MM.1S (cell line): ENCODE data around the gene PPM1H.

Experiments
- DNase-seq: peaks from one replicate; pipeline ENCODE4 v3.0.0-alpha.2; 2015
- H2AFZ ChIP-seq: fragments of 300-600 bp; sonication (generic); 2 replicates; pipeline ENCODE4 v1.6.0; 2016; ENCODE audit warnings: antibody characterized with exemption, low read length
- H3F3A ChIP-seq: fragments of 300-600 bp; sonication (generic); 2 replicates; pipeline ENCODE4 v1.6.1; 2016; ENCODE audit warnings: mild to moderate bottlenecking, antibody characterized with exemption, low read length, moderate library complexity, mixed read lengths; ENCODE audit not compliant: insufficient read depth
- H3K27ac ChIP-seq: fragments of 300-600 bp; sonication (generic); 2 replicates; pipeline ENCODE4 v1.5.1; 2016; ENCODE audit warnings: mild to moderate bottlenecking, low read length
- H3K27me3 ChIP-seq: fragments of 300-600 bp; sonication (generic); replicated peaks from 2 replicates; pipeline ENCODE4 v1.6.0; 2016; ENCODE audit warnings: low read length; ENCODE audit not compliant: insufficient read depth
- H3K36me3 ChIP-seq: fragments of 300-600 bp; sonication (generic); replicated peaks from 2 replicates; pipeline ENCODE4 v1.6.1; 2016; ENCODE audit warnings: mild to moderate bottlenecking, low read length, mixed read lengths; ENCODE audit not compliant: insufficient read depth
- H3K4me1 ChIP-seq: fragments of 300-600 bp; sonication (generic); 2 replicates; pipeline ENCODE4 v1.6.1; 2016; ENCODE audit warnings: low read length, mixed read lengths
- H3K4me2 ChIP-seq: fragments of 300-600 bp; sonication (generic); 2 replicates; pipeline ENCODE4 v1.6.0; 2016; ENCODE audit warnings: low read depth, low read length
- H3K4me3 ChIP-seq: fragments of 300-600 bp; sonication (generic); 2 replicates; pipeline ENCODE4 v1.5.1; 2016; ENCODE audit warnings: low read length, mixed read lengths
- H3K79me2 ChIP-seq: fragments of 300-600 bp; sonication (generic); 2 replicates; pipeline ENCODE4 v1.6.1; 2016; ENCODE audit warnings: mixed run types, low read length, mixed read lengths
- H3K9ac ChIP-seq: fragments of 300-600 bp; sonication (generic); 2 replicates; pipeline ENCODE4 v1.6.1; 2016; ENCODE audit warnings: low read length, mixed read lengths
- H3K9me2 ChIP-seq: fragments of 300-600 bp; sonication (generic); replicated peaks from 2 replicates; pipeline ENCODE4 v1.6.1; 2016; ENCODE audit warnings: mild to moderate bottlenecking, low read length, mixed read lengths; ENCODE audit not compliant: insufficient read depth
- H3K9me3 ChIP-seq: fragments of 300-600 bp; sonication (generic); replicated peaks from 2 replicates; pipeline ENCODE4 v1.6.1; 2016; ENCODE audit warnings: mild to moderate bottlenecking, low read length, mixed read lengths; ENCODE audit not compliant: insufficient read depth
- H4K20me1 ChIP-seq: fragments of 300-600 bp; sonication (generic); 2 replicates; pipeline ENCODE4 v1.6.1; 2016; ENCODE audit warnings: mild to moderate bottlenecking, low read length, moderate library complexity, mixed read lengths; ENCODE audit not compliant: insufficient read depth
- EZH2 ChIP-seq: fragments of 300-600 bp; sonication (generic); optimal IDR thresholded peaks from 2 replicates; pipeline ENCODE3; 2017; ENCODE audit warnings: low read depth, mild to moderate bottlenecking, antibody characterized with exemption, low read length, mixed read lengths
- EZH2phosphoT487 ChIP-seq: fragments of 300-600 bp; sonication (generic); IDR thresholded peaks from 2 replicates; pipeline ENCODE4 v1.6.1; 2018; ENCODE audit warnings: antibody characterized with exemption, low read length
- TF ChIP-seq, protein P1 (sequence below): fragments of 300-600 bp; sonication (generic); IDR thresholded peaks from 2 replicates; pipeline ENCODE4 v1.5.1; 2016; ENCODE audit warnings: antibody characterized with exemption, low read length, mixed read lengths

The PPM1H gene

DNA sequence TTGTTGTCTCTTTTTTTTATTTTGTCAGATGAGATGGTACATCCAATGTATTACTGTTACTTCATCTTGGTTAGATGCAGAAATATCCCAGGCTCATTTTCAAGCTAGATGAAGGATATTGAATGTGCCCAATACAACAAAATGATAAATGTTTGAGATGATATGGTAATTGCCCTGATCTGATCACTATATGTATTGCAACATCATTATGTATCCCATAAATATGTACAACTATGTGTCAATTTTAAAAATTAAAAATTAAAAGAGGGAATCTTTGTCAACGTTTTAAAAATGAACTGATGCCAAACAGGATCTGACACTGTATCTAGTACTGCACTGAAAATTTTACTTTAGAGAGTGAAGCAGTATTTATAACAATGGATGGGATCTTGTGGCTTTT is 78.5 kb downstream of the PPM1H start:
- Histone ChIP-seq H3K9ac (no peak overlapping the region), H3K4me1 (no peaks in the 10 kb centered on the region), H2AFZ (no peak overlapping the region), H3K36me3 (no peaks in the 10 kb centered on the region), H3K9me3 (no peaks in the 10 kb centered on the region), H3K9me2 (no peaks in the 10 kb centered on the region), H3K4me3 (no peak overlapping the region), H3K79me2 (no peaks in the 10 kb centered on the region), H4K20me1 (no peaks in the 10 kb centered on the region), H3F3A (no peaks in the 10 kb centered on the region), H3K27me3 (no peaks in the 10 kb centered on the region), H3K4me2 (no peak overlapping the region), H3K27ac (no peak overlapping the region)
- TF ChIP-seq EZH2phosphoT487: no peak
- TF ChIP-seq, protein P1, sequence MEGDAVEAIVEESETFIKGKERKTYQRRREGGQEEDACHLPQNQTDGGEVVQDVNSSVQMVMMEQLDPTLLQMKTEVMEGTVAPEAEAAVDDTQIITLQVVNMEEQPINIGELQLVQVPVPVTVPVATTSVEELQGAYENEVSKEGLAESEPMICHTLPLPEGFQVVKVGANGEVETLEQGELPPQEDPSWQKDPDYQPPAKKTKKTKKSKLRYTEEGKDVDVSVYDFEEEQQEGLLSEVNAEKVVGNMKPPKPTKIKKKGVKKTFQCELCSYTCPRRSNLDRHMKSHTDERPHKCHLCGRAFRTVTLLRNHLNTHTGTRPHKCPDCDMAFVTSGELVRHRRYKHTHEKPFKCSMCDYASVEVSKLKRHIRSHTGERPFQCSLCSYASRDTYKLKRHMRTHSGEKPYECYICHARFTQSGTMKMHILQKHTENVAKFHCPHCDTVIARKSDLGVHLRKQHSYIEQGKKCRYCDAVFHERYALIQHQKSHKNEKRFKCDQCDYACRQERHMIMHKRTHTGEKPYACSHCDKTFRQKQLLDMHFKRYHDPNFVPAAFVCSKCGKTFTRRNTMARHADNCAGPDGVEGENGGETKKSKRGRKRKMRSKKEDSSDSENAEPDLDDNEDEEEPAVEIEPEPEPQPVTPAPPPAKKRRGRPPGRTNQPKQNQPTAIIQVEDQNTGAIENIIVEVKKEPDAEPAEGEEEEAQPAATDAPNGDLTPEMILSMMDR: no peak
- TF ChIP-seq EZH2: no peak
- no peak for DNase-seq

DNA sequence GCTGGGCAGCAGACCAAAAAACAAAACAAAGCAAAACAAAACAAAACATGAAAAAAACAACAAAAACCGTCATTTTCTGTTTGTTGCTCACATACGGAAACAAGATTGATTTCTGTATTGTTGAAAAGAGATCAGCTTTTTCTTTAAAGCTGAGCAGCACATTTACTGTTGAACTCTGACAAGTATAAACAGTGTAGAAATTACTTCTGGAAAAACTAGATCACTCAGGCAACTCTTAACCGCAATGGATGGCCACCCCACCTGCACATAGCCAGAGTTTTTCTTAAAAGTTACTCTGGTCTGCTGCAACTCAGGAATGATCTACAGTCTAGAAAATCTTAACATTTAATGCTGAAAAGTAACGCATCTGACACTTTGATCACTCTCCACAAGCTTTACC is 80.9 kb downstream of the PPM1H start:
- H3F3A ChIP-seq: no peaks in the 10 kb centered on the region
- TF ChIP-seq EZH2phosphoT487: no peak
- TF ChIP-seq, protein P1: no peak
- no peaks in the 10 kb centered on the region for H3K9me3 ChIP-seq
- 0 out of 2 replicates have a peak, but pooled peaks cover under 1% of the 10 kb centered on the region for H3K4me1 ChIP-seq
- H2AFZ ChIP-seq: no peak overlapping the region
- no peak overlapping the region for H3K4me3 ChIP-seq
- no peaks in the 10 kb centered on the region for H3K27me3 ChIP-seq
- H3K79me2 ChIP-seq: no peaks in the 10 kb centered on the region
- H4K20me1 ChIP-seq: no peaks in the 10 kb centered on the region
- no peak for DNase-seq
- no peaks in the 10 kb centered on the region for H3K36me3 ChIP-seq
- H3K27ac ChIP-seq: no peak overlapping the region
- H3K4me2 ChIP-seq: no peak overlapping the region
- no peak overlapping the region for H3K9ac ChIP-seq
- no peaks in the 10 kb centered on the region for H3K9me2 ChIP-seq

DNA sequence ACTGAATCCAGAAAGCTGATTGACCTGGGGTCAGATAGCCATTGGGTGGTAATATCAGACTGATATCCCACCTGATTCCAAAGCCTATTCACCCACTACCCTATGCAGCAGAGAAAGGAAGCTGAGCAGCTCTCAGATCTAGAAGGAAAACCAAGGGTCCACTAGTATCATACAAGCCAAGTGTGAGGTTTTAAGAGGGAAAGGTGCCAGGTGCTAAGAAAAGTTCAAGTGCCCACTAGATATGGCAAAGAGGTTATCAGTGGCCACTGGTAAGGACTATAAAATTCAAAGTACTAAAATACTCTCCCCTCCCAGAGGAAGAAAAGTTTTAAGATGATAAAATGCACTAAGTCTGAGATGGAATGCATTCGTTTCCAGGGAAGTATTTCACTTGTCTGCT is 85.6 kb downstream of the PPM1H start:
- Histone ChIP-seq H3K4me1 (peaks cover 11% of the 10 kb centered on the region), H3K36me3 (no peaks in the 10 kb centered on the region)

More for the DNA sequence above, 85.6 kb downstream of the PPM1H start:
- no peak for DNase-seq
- Histone ChIP-seq H4K20me1 (no peaks in the 10 kb centered on the region), H3K9ac (no peak overlapping the region), H3K9me3 (no peaks in the 10 kb centered on the region), H3K27ac (no peak overlapping the region), H3K4me2 (no peak overlapping the region), H3K9me2 (no peaks in the 10 kb centered on the region), H3F3A (no peaks in the 10 kb centered on the region), H3K27me3 (no peaks in the 10 kb centered on the region), H3K79me2 (no peaks in the 10 kb centered on the region), H2AFZ (no peak overlapping the region), H3K4me3 (no peak overlapping the region)
- TF ChIP-seq EZH2: no peak
- TF ChIP-seq EZH2phosphoT487: no peak
- TF ChIP-seq, protein P1: no peak
